NK-92 treated with Interleukin-12 subunit alpha and Interleukin-12 subunit beta, amount 100 ng/mL, for 24 hours (cell line): Measurements from ENCODE around the gene MROH8.

Source experiments
- DNase-seq: peaks from one replicate; lab custom pipeline; 2025; lab: John Stamatoyannopoulos, UW

Gene MROH8

GRCh38 chr20:37198932-37199660, 19.7 kb upstream of the MROH8 start:
- no peak for DNase-seq

- DNase-seq: no peak
Measured at GRCh38 chr20:37194621-37195417, 15.5 kb upstream of the MROH8 start.

- no peak for DNase-seq
Measured at GRCh38 chr20:37193821-37194220, 14.5 kb upstream of the MROH8 start.

GRCh38 chr20:37193226-37193625, 13.9 kb upstream of the MROH8 start:
- DNase-seq: no peak

GRCh38 chr20:37192137-37192854, 12.9 kb upstream of the MROH8 start:
- DNase-seq: peak; percentile 26

GRCh38 chr20:37190354-37191112, 11.2 kb upstream of the MROH8 start:
- no peak for DNase-seq

- DNase-seq: no peak
Measured at GRCh38 chr20:37189416-37190016, 10.2 kb upstream of the MROH8 start.

GRCh38 chr20:37188787-37189186, 9.4 kb upstream of the MROH8 start:
- DNase-seq: no peak

GRCh38 chr20:37185686-37186085, 6.3 kb upstream of the MROH8 start:
- no peak for DNase-seq

- no peak for DNase-seq
Measured at GRCh38 chr20:37179683-37180524, 556 bp upstream of the MROH8 start.

GRCh38 chr20:37172836-37173235, 6.5 kb downstream of the MROH8 start:
- DNase-seq: no peak

GRCh38 chr20:37166867-37167266, 12.5 kb downstream of the MROH8 start:
- DNase-seq: no peak

- no peak for DNase-seq
Measured at GRCh38 chr20:37165031-37165430, 14.3 kb downstream of the MROH8 start.

GRCh38 chr20:37163832-37164554, 15.4 kb downstream of the MROH8 start:
- DNase-seq: no peak

- no peak for DNase-seq
Measured at GRCh38 chr20:37162646-37163045, 16.7 kb downstream of the MROH8 start.

GRCh38 chr20:37161830-37162549, 17.4 kb downstream of the MROH8 start:
- DNase-seq: no peak

- DNase-seq: no peak
Measured at GRCh38 chr20:37160683-37161082, 18.7 kb downstream of the MROH8 start.

GRCh38 chr20:37158248-37158647, 21.1 kb downstream of the MROH8 start:
- no peak for DNase-seq

- no peak for DNase-seq
Measured at GRCh38 chr20:37155987-37156386, 23.4 kb downstream of the MROH8 start.
